SK-N-SH treated with all-trans-retinoic acid at 6 μM for 48 hours (cell line): Measurements from ENCODE around the gene LHFPL3.

Source experiments
- ISL1 ChIP-seq: fragments of 250-450 bp; sonication (Bioruptor Pico); IDR thresholded peaks from 2 replicates; pipeline ENCODE4 v2.1.2; 2022; ENCODE audit warnings: mild to moderate bottlenecking, moderate library complexity
- PATZ1 ChIP-seq: fragments of 250-450 bp; sonication (Bioruptor Pico); IDR thresholded peaks from 2 replicates; pipeline ENCODE4 v1.8.0; 2020; ENCODE audit warnings: mild to moderate bottlenecking, moderate library complexity, borderline replicate concordance
- RARB ChIP-seq: fragments of 250-450 bp; sonication (Bioruptor Pico); IDR thresholded peaks from 2 replicates; pipeline ENCODE4 v1.8.0; 2021; ENCODE audit warnings: mild to moderate bottlenecking, moderate library complexity
- ZNF70 ChIP-seq: fragments of 450-650 bp; formaldehyde crosslinking; IDR thresholded peaks from 2 replicates; pipeline ENCODE4 v1.5.0; 2020; ENCODE audit warnings: mild to moderate bottlenecking, moderate library complexity

GRCh38 chr7:104536956-104537355, 208.6 kb downstream of the LHFPL3 start:
- no peak for TF ChIP-seq RARB (CRISPR knock-in tag)
- no peak for TF ChIP-seq PATZ1
- no peak for TF ChIP-seq ZNF70 (CRISPR knock-in tag)
- TF ChIP-seq ISL1 (CRISPR knock-in tag) = no peak
